Activated T-helper 1 cell treated with Interleukin-2 at 50 U/mL for 16 hours (primary cell): ENCODE measurements around the gene MFAP3L.
"Not testable (repeated sequence)": the region's sequence is repeated elsewhere in the genome, so short reads cannot be mapped to it uniquely, and the experiment has no call there.

ENCODE experiments used
- DNase-seq: peaks from one replicate; pipeline ENCODE4 v3.0.0-alpha.2; 2020; ENCODE audit warnings: low read depth

MFAP3L gene

DNA sequence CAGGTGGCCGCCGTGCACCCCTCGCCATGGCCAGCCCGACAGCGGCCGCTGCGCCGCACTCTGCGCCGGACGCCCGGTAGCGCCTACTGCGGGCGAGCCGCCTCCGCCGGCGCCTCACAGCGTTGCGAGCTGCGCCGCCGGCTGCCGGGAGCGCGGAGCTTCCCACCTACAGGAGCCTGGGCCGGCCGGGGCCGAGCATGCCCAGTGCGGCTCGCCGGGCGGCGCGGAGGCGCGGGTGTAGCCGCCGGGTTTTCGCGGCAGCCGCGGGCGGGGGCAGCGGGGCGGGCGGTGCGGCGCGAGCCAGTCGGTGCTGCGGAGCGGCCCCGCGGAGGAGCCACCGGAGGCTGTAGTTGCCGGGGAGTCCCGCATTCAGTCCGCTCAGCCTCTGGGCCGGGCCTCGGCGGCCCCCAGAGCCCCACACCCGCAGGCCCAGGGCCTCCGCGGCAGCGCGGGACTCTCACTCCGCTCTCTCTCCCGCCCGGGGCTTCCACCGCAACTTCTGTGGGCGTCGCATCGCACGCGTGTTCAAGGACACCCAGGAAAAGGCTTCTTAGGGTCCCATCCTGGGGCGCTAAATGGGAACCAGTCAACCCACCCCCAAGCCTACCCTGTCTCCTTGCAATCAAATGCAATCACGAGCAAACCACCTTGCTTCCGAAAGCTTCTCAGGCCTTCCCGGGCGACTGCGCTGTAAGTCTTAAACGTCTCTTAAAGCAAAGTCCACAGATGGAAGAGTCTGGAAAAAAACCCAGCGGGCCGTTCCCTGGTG is at the start of gene MFAP3L:
Gene MFAP3L, minus strand, starts transcription at position 143 of the 769 bp plus-strand sequence. CDS start 20,518 bp downstream, outside the sequence.
- DNase-seq: peak; percentile 78

- DNase-seq: no peak
These were observed 45.0 kb upstream of the MFAP3L start for GRCh38 chr4:170071196-170071595.

GRCh38 chr4:170068438-170069128 is 42.4 kb upstream of the MFAP3L start:
- DNase-seq: no peak

GRCh38 chr4:170059421-170059820 is 33.2 kb upstream of the MFAP3L start:
- DNase-seq: no peak

- DNase-seq: no peak
These were observed 32.6 kb upstream of the MFAP3L start for GRCh38 chr4:170058826-170059225.

DNA sequence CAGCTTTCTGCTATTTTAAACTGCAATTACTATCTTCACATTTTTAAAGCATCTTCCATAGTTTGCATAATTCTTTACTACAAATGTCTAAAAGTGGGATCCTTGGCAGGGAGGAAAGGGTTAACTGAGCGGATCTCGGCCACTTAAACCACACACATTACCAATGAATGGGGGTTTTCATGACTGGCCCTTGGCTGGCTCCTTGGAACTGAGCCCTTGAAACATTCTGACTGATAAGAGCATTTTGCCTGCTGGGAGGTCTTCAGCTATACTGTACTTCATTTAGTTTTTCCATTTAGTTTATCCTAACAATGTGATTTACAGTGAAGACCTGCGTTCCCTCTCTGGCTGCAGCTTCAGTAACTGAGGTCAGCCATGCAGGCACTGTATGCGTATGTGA is 31.7 kb upstream of the MFAP3L start:
- no peak for DNase-seq

DNA sequence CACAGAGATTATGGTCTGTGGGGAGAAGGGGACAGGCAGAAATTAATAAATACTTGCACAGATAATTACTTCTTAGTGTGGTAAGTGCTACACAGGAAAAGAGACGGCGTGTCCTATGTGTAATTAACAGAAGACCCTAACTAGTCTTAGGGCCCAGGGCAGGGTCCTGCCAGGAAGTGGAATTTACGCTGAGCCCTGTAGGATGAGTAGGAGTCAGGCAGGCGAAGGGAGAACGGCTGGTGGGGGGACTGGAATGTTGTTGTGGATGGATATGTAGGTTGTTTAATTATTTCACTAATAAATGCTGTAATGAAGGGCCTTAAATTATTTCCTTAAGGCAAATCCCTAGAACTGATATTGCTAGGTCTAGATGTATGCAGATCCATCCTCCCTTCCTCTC is 26.7 kb upstream of the MFAP3L start:
- DNase-seq: no peak

- no peak for DNase-seq
These were observed 25.2 kb upstream of the MFAP3L start for GRCh38 chr4:170051402-170051801.

DNA sequence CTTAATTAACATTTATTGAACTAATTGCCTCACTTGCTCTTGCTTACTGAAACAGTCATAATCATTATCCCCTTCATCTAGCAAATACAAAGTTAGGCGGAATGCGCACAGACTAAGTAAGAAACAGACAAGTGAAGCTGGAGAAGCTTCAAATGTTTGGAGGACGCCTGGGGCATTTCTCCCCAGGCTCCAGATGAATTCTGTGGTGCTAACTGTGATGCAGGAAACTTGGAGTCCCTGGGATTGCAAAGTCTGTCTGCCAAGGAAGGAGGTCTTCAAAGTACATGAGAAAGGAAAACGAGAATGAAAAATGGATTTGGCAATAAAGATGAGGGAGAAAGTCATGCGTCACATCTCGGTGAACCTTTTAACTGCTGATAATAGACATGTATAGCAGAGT is 23.6 kb upstream of the MFAP3L start:
- no peak for DNase-seq

DNA sequence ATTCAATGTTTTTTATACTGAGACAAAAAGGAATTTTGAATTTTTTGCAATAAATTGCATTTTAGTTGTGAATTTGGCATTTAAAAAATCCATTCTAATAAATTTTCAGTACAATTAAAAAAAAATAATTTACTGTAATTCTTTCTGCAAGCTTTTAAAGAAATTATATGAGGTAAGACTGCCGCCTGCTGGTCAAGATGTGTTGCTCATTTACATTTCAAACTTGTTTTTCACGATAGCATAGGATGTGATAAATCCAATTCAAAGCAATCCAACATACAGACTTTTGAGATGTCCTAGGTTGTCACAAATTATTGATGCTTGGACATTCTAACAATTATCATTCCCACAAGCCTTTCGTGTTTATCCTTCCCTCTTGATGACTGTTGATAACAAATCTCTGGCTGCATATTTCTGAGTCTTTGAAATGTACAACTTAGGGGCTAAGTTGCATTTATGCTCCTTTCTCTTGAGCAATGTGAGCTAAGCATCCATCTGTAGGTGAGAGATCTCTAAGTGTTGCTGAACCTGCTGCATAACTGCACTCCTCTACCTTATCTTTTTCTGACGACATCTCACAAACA is 21.7 kb upstream of the MFAP3L start:
- peak; percentile 5 for DNase-seq

GRCh38 chr4:170046156-170046555 is 20.0 kb upstream of the MFAP3L start:
- DNase-seq: not testable (repeated sequence)

- no peak for DNase-seq
These were observed 14.0 kb upstream of the MFAP3L start for GRCh38 chr4:170040031-170040680.

- DNase-seq: no peak
These were observed 12.6 kb upstream of the MFAP3L start for GRCh38 chr4:170038769-170039168.

- DNase-seq: no peak
These were observed 12.0 kb upstream of the MFAP3L start for GRCh38 chr4:170038232-170038631.

DNA sequence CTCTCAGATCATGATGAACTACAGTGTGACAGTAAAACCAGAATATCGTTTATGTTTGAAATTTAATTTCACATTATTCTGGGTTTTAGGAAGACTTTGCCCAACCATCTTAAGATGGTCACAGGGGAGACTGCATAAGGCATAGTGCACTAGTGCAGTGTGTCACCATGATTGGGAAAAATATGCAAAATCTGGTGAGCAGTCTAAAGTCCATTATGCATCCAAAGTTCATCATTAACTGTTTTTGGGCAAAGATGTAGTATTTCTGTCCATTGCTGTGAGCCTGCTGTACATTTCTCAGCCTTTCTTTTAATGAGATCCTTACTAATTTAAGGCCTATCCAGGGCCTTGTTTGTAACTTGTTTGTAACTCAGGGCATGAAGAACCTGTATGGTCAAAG is 11.3 kb upstream of the MFAP3L start:
- no peak for DNase-seq

- no peak for DNase-seq
These were observed 9.7 kb upstream of the MFAP3L start for GRCh38 chr4:170035845-170036244.

- DNase-seq: no peak
These were observed 9.0 kb upstream of the MFAP3L start for GRCh38 chr4:170035231-170035630.

DNA sequence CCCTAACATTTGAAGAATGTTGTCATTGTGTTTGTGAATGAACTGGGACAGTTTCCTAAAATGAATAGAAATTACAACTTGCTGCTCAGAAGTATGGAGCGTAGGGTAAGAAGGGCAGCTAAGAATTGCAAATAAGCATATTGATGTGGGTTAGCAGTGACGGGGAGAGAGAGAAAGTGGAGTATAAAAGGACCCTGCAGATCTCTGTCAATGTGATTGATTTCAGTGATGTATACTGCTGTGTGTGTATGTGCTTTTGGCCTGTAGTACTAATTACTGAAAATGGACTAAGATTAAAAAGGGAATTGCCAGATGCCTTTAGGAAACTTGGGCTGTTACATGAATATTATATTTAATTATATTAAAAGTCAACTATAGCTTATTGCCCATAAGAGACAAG is 7.8 kb upstream of the MFAP3L start:
- no peak for DNase-seq

DNA sequence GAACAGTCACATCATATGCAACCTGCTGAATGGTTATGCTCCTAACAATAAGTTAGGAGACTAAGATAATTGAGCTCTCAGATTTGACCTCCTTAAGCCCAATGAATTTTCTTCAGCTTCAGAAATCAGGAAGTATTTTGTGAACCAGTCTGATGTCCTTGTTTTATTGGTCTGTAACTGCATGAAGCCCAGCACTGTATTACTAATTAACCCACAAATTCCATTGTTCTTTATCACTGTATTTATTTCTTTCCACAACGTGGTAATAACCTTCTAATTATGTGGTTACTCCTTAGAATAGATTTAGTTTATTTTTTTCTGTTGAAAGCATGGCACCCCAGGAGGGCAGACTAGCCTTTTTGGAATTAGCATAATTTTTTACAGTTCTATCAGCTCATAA is 3.9 kb upstream of the MFAP3L start:
- no peak for DNase-seq

GRCh38 chr4:170027181-170027829 is 1.1 kb upstream of the MFAP3L start:
- DNase-seq: peak; percentile 76

- no peak for DNase-seq
These were observed 507 bp downstream of the MFAP3L start for GRCh38 chr4:170025523-170026252.
